ENCODE data around the gene ARHGAP26.

GRCh38 chr5:143146161-143146560, 376.0 kb downstream of the ARHGAP26 start:
- TF ChIP-seq YY1 (IDR thresholded peaks at IDR 0.05; ENCODE audit: insufficient read depth, insufficient read length), result no peak
- TF ChIP-seq ZNF274 (IDR thresholded peaks at IDR 0.05; ENCODE audit: low read depth, low read length), result no peak

All from NT2/D1 (cell line).